GM04504 (cell line): ENCODE results near the gene MARCHF6.
"Not testable (repeated sequence)": the region's sequence is repeated elsewhere in the genome, so short reads cannot be mapped to it uniquely, and the experiment has no call there.

Source experiments
- DNase-seq: peaks from one replicate; pipeline ENCODE4 v3.0.0-alpha.2; 2012; ENCODE audit warnings: low read depth

Gene MARCHF6, protein sequence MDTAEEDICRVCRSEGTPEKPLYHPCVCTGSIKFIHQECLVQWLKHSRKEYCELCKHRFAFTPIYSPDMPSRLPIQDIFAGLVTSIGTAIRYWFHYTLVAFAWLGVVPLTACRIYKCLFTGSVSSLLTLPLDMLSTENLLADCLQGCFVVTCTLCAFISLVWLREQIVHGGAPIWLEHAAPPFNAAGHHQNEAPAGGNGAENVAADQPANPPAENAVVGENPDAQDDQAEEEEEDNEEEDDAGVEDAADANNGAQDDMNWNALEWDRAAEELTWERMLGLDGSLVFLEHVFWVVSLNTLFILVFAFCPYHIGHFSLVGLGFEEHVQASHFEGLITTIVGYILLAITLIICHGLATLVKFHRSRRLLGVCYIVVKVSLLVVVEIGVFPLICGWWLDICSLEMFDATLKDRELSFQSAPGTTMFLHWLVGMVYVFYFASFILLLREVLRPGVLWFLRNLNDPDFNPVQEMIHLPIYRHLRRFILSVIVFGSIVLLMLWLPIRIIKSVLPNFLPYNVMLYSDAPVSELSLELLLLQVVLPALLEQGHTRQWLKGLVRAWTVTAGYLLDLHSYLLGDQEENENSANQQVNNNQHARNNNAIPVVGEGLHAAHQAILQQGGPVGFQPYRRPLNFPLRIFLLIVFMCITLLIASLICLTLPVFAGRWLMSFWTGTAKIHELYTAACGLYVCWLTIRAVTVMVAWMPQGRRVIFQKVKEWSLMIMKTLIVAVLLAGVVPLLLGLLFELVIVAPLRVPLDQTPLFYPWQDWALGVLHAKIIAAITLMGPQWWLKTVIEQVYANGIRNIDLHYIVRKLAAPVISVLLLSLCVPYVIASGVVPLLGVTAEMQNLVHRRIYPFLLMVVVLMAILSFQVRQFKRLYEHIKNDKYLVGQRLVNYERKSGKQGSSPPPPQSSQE

DNA sequence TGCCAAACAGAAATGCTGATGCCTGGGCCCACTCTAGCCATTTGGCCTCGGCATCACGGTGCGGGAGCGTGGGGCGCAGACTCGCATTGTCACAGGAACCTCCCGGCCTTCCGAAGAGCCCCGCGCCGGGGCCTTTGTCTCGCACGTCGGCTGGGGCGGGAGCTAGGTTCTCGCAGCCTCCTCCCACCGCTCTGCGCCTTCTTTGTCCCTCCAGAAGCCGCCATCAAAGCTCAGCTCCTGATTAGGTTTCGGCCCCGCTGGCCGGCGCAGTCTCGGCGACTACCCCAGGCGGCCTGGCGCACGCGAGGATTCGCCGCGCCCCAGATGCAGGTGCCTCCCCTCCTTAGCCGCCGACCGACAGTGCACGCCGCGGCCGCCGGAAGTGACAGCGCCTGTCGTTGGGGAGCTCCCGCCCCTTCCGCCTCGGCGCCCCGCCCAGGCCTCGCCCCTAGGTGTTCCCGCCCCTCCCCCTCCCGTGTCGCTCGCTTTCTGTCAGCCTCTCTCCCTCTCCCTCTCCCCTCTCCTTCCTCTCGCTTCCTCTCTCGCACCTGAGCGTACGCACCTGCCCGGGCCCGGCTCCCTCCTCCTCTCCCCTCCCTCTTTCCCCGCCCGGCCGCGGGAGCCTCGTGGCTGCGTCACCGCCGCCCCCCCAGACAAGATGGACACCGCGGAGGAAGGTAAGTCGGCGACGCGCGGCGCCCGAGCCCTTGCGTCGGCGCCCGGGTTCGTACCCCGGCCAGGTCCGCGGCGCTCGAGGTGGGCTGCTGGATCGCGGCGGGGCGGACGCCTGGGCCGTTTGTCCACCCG is at the start of gene MARCHF6:
MARCHF6 (plus strand) TSS at position 455 of the 807 bp plus-strand sequence; CDS start at position 659, 204 bp downstream.
- peak; percentile 82 for DNase-seq

DNA sequence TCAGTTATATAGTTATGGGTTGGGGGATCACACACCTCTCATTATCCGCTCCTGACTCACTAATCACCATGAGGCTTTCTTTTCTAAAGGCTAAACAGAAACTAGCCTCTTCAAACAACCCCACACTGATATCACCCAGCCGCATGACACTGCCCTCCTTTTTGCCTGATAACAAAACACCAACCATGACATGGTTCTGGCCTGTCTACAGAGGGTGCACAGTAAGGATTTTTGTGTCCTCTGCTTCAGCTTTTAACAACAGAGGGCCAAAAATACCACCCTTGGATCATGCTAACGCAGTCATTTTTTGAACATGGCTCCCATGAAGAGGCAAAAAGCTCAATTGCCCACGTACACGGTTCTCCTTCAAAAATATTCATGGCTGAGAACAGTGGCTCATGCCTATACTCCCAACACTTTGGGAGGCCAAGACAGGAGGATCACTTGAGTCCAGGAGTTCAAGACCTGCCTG is 49.8 kb upstream of the MARCHF6 start:
- no peak for DNase-seq

DNA sequence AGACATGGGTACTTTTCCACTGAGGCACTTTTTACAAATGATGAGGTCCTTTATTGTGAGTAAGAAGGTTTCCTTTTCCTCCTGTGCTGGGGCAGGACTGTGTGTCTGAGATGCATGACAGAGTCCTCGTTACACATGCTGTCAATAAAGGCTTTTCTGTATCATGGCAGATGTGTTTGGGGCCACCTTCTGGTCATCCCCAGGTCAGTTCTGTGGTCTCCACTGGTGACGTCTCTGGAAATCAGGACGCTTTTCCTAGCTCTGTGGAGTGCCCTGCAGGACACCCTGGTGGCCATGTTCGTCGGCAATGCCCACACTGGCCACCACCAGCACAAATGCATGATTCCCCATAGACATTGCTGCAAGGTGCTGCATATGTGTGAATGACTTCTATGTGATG is 48.6 kb upstream of the MARCHF6 start:
- no peak for DNase-seq

DNA sequence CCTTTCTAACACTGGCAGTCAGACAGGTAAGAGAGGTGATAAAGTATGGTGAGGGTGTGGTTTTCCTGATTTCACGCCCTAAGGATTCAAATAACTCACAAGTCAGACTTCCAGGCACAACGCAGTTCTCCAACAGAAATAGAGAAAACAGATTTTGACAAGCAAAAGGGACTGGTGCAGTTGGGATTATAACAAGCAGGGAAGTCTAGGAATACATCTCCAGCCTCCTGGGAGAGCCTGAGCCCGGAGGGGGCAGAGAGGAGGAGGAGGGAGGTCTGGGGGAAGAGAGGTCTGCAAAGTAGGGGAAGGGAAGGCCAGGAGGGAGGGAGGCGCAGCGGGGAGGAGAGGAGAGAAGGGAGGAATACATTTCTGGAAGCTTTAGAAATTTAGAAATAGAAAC is 47.4 kb upstream of the MARCHF6 start:
- DNase-seq: no peak

- DNase-seq: no peak
These were observed 46.7 kb upstream of the MARCHF6 start for GRCh38 chr5:10306806-10307205.

DNA sequence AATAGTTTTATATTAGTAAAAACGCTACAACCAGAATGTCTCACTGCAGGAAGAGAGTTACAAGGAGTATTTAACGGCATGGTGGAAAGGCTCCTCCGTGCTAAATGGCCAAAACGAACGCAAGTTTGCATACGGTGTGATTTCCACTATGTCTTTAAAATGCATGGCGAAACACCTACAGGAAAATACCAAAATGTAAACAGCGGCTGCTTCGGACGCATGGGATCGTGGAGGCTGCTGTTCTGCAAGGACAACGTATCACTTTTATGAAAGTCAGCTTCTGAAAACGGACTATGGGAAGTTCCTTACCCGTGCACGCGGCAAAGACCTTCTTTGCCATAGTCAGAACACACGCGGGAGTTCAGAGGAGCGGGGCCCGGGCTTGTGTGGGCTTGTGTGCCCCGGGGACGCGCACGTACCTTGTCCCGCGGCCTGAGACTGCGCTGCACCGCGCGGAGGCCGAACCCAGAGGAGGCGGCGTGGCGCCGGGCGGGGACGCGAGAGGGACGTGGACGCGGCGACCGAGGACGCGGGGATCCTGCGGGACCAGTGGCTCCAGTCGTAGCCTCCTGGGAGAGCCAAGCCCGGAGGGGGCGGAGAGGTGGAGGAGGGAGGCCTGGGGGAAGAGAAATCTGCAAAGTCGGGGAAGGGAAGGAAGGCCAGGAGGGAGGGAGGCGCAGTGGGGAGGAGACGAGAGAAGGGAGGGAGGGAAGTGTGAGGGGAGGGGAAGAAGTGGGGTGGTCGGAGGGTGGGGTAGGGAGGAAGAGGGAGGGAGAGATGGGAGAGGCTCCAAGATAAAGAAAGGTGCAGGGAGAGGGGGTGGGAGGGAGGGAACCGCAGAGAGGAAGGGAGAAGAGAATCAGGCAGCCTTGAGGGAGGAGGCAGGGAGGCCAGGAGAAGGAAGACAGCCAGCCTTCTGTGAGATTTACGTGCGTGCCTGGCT is 46.0 kb upstream of the MARCHF6 start, which contains the start of gene CMBL:
CMBL (minus strand) TSS at position 697 of the 943 bp plus-strand sequence. CDS start 17,140 bp downstream, outside the sequence.
- DNase-seq: no peak

DNA sequence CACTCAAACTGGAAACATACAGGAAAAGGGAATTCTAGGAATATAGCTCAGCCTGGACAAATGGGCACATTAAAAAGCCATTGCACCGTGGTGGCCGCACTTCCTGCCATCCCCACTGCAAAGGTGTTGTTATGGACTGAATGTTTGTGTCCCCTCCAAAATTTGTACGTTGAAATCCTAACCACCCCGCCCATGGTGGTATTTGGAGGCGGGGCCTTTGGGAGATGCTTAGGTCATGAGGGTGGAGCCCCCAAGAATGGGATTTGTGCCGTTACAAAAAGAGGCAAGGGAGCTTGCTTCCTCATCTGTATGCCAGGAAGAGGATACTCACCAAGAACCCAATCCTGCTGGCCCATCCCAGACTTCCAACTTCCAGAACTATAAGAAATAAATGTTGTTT is 44.7 kb upstream of the MARCHF6 start:
- no peak for DNase-seq

DNA sequence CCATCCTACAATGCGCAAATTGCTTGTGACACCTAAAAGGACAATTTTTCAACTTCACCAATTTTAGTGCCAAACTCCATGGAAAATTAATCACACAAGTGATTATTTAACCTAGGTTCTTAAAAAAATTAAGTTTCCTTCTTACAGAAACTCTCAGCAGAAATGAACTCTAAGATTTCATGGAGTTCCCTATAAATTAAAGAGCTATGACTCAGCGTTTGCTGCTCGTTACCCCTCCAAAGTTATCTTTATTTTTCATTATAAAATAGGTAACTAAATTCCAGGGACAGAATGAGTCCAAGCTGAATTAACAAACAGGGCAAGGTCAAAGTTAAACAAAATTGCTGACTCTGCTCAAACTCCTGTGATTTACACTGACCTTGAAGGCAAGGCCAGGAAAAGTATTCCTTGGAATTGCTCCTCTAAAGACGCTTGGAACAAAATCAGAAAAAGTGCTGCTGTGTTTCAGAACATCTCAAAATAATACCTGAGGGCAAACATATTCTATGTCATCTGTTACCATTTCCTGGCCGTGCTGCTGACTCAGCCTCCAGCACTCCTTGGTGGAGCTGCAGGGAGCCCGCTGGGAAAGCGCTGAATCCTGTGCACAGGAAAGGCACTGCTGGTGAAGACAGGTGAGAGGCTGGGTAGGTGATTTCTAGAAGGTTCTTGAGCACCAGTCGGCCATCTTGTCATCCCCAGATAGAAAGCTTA is 43.3 kb upstream of the MARCHF6 start:
- no peak for DNase-seq

DNA sequence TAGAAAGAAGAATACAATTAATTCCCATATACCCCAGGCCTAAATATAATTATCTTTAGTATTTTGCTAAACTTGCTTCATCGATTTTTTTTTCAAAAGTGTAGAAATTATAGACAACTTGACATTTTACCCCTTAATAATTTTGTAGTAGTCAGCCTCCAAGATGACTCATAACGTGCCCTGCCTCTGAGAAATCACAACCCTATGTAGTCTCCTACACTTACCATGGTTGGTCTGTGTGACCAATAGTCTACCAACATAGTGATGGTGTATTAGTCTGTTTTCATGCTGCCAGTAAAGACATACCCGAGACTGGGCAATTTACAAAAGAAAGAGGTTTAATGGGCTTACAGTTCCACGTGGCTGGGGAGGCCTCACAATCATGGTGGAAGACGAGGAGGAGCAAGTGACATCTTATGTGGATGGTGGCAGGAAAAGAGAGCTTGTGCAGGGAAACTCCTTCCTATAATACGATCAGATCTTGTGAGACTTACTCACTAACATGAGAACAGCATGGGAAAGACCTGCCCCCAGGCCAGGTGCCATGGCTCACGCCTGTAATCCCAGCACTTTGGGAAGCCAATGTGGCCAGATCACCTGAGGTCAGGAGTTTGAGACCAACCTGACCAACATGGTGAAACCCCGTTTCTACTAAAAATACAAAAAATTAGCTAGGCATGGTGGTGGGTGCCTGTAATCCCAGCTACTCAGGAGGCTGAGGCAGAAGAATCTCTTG is 42.5 kb upstream of the MARCHF6 start:
- not testable (repeated sequence) for DNase-seq

DNA sequence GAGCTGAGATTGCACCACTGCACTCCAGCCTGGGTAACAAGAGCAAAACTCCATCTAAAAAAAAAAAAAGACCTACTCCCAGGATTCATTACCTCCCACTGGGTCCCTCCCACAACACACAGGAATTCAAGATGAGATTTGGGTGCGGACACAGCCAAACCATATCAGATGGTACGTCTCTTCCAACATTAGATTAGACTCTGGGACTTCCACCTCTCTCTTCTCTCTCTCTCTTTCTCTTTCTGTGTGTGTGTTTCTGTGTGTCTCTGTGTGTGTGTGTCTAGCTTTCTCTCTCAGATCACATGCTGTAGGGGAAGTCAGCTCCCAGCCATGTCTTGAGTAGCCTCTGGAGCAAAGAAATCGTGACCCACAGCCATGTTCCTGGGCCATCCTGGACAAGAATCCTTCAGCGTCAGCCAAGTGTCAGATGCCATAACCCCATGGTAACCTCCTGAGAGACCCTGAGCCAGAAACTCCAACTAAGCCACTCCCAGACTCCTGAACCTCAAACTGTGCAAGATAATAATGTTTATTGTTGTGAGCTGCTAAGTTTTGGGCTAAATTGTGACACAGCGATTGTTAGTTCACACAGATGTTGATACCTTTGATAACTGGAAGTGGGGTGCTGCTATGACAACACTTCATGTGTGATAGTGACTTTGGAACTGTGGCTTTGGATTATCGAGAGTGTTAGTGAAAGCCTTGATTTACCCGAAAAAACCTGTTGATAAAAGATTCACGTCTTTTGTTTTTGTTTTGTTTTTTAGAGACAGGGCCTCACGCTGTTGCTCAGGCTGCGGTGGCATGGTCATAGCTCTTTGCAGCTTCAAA is 41.7 kb upstream of the MARCHF6 start:
- no peak for DNase-seq

DNA sequence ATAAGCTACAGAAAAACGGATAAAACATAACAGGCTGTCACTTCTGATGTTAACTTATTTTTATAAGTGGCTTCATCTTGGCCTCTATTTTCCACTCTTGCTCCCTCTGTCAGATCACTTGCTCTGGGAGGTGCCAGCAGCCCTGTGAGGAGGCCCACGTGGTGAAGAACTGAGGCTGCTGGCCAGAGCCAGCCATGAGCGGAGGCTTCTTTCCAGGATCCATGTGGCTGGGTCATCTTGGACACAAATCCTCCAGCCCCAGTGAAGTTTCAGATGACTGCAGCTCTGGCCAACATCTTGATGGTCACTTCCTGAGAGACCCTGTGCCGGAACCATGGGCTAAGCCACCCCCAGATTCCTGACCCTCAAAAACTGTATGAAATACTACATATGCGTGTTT is 38.3 kb upstream of the MARCHF6 start:
- DNase-seq: no peak

- no peak for DNase-seq
These were observed 37.5 kb upstream of the MARCHF6 start for GRCh38 chr5:10315824-10316509.

GRCh38 chr5:10317825-10318682 is 35.4 kb upstream of the MARCHF6 start:
- no peak for DNase-seq

GRCh38 chr5:10319202-10319851 is 34.2 kb upstream of the MARCHF6 start:
- DNase-seq: no peak

GRCh38 chr5:10320793-10321192 is 32.7 kb upstream of the MARCHF6 start:
- DNase-seq: no peak

DNA sequence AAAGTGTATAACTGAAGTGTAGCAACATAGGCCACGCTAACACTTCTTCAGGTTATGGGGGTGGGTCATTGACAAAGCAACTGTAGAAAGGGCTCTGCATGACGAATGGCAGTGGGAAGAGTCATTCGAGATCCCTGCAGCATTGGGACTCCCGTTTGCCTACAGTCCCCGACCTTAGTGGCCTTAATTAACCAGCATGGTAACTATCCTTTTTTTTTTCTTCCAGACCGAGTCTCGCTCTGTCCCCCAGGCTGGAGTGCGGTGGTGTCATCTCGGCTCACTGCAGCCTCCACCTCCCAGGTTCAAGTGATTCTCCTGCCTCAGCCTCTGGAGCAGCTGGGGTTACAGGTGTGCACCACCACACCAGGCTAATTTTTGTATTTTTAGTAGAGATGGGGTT is 31.6 kb upstream of the MARCHF6 start:
- no peak for DNase-seq
